Suprapubic skin (tissue), 4 donors: ENCODE measurements around the gene S1PR5. TPM values are rescaled to one million over a fixed set of nuclear protein-coding genes. Genes with fewer than 3 reads are reported as not detected.

ENCODE experiments used
- DNase-seq, 2 donors: peaks; one replicate each; pipeline ENCODE4 v3.0.0-alpha.2; 2019; ENCODE audit warnings: low spot score in 2 of 2
- H3K27ac ChIP-seq: fragments of 200-600 bp; sonication (generic); one replicate; pipeline ENCODE4 v1.5.1; 2019
- H3K27me3 ChIP-seq: fragments of 200-600 bp; sonication (generic); one replicate; pipeline ENCODE4 v1.5.1; 2019
- H3K36me3 ChIP-seq: fragments of 200-600 bp; sonication (generic); one replicate; pipeline ENCODE4 v1.5.1; 2019
- H3K4me1 ChIP-seq: fragments of 200-600 bp; sonication (generic); one replicate; pipeline ENCODE4 v1.5.1; 2019
- H3K4me3 ChIP-seq: fragments of 200-600 bp; sonication (generic); one replicate; pipeline ENCODE4 v1.5.1; 2019; ENCODE audit warnings: mild to moderate bottlenecking
- H3K9me3 ChIP-seq: fragments of 200-600 bp; sonication (generic); one replicate; pipeline ENCODE4 v1.5.1; 2019
- EP300 ChIP-seq: sonication (generic); formaldehyde crosslinking; IDR thresholded peaks from one replicate; pipeline ENCODE4 v1.6.1; 2017; ENCODE audit warnings: antibody characterized with exemption
- POLR2A ChIP-seq, 2 donors: fragments of 450-650 bp; IDR thresholded peaks; one replicate each; pipeline ENCODE4 v1.6.1; 2017; ENCODE audit warnings: antibody characterized with exemption in 2 of 2, mild to moderate bottlenecking in 2 of 2, moderate library complexity in 2 of 2
- POLR2AphosphoS5 ChIP-seq, 3 donors: sonication (generic); formaldehyde crosslinking; IDR thresholded peaks; one replicate each; pipeline ENCODE4 v1.6.1; 2017; ENCODE audit warnings: antibody characterized with exemption in 3 of 3
- whole genome bisulfite sequencing: methylation state at CpG from one replicate; pipeline ENCODE4 v1.1.5; 2018; 5-methylcytosine and 5-hydroxymethylcytosine counted together
- total RNA-seq, 4 donors: library from RNA; depleted of rRNA; stranded (reverse); fragments of >200 nt; gene quantifications; one replicate each; pipeline ENCODE4 v1.1.0, GENCODE V29; 2016
- TF ChIP-seq, protein P1 (sequence below), 2 donors: fragments of 200-600 bp in 1 of 2; fragments of 450-650 bp in 1 of 2; sonication (generic) in 1 of 2; IDR thresholded peaks; one replicate each; pipeline ENCODE4 v1.5.1; 2016 to 2019; ENCODE audit warnings: antibody characterized with exemption in 2 of 2, mild to moderate bottlenecking in 1 of 2, moderate library complexity in 1 of 2

S1PR5 gene
- total RNA-seq, 4 donors from 2014 or later = 19.2 to 63.8 (median 26.8) TPM

DNA sequence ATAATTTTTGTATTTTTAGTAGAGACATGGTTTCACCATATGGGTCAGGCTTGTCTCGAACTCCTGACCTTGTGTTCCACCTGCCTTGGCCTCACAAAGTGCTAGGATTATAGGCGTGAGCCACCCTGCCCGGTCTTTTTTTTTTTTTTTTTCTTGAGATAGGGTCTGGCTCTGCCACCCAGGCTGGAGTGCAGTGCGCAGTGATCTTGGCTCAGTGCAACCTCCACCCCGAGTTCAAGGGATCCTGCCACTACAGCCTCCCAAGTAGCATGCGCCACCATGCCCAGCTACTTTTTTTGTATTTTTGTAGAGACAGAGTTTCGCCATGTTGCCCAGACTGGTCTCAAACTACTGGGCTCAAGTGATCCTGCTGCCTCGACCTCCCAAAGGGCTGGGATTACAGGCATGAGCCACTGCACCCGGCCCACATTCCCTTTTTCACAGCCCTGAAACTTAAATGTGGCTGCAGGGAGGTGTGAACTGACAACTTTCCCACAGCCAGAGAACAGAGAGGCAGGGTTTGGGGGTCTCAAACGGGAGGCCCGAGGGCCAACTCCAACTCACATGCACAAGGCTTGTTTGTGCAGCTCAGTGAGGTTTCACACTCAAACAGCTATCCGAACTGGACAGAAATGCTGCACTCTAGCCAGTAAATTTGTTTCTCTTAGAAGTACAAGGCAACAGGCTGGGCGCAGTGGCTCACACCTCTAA, 4.4 kb upstream of the S1PR5 start:
- DNase-seq = no peak
- Histone ChIP-seq H3K4me1 (peaks cover 47% of the 10 kb centered on the region), H3K27ac (peak overlapping the region; percentile 74), H3K4me3 (no peak overlapping the region), H3K27me3 (peaks cover 38% of the 10 kb centered on the region), H3K9me3 (no peaks in the 10 kb centered on the region), H3K36me3 (no peaks in the 10 kb centered on the region)
- TF ChIP-seq, protein P1, sequence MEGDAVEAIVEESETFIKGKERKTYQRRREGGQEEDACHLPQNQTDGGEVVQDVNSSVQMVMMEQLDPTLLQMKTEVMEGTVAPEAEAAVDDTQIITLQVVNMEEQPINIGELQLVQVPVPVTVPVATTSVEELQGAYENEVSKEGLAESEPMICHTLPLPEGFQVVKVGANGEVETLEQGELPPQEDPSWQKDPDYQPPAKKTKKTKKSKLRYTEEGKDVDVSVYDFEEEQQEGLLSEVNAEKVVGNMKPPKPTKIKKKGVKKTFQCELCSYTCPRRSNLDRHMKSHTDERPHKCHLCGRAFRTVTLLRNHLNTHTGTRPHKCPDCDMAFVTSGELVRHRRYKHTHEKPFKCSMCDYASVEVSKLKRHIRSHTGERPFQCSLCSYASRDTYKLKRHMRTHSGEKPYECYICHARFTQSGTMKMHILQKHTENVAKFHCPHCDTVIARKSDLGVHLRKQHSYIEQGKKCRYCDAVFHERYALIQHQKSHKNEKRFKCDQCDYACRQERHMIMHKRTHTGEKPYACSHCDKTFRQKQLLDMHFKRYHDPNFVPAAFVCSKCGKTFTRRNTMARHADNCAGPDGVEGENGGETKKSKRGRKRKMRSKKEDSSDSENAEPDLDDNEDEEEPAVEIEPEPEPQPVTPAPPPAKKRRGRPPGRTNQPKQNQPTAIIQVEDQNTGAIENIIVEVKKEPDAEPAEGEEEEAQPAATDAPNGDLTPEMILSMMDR (IDR thresholded peaks at IDR 0.05) = no peak
- TF ChIP-seq POLR2A (IDR thresholded peaks at IDR 0.05) (no peak), POLR2AphosphoS5 (IDR thresholded peaks at IDR 0.05) (no peak), EP300 (no peak)
- 52% methylated on average over 13 of the region's 13 CpGs for WGBS

DNA sequence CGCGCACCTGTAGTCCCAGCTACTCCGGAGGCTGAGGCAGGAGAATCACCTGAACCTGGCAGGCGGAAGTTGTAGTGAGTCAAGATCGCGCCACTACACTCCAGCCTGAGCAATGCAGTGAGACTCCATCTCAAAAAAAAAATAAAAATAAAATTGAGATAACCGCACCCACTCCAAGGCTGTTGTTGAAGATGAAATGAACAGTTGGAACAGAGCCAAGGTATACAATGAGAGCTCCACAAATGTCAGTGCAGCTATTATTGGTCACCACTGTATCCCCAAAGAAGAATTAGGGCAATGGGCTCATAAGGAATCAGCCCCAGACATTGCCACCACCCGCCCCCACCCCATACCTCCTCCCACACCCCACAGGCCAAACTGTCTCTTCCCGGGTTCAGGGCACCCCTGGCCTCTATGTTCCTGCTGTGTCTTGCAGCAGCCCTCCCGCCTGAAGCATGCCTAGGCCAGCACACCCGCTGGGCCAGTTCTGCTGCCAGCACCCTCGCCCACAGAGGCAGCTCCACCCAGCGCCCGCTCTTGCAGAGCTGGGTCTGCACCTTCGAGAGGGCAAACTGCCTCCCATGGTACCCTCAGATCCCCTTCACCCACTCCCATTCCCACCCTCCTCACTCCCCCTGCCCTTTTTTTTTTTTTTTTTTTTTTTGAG, 3.5 kb upstream of the S1PR5 start:
- Histone ChIP-seq H3K4me3 (no peak overlapping the region), H3K27me3 (peaks cover 41% of the 10 kb centered on the region), H3K36me3 (no peaks in the 10 kb centered on the region), H3K9me3 (no peaks in the 10 kb centered on the region), H3K4me1 (peaks cover 47% of the 10 kb centered on the region), H3K27ac (peak overlapping the region; percentile 74)
- DNase-seq = no peak
- TF ChIP-seq EP300 = no peak
- peak in 1 of 3 donors; percentile 80 for TF ChIP-seq POLR2AphosphoS5 (IDR thresholded peaks at IDR 0.05)
- no peak for TF ChIP-seq POLR2A (IDR thresholded peaks at IDR 0.05)
- TF ChIP-seq, protein P1 (IDR thresholded peaks at IDR 0.05) = no peak
- 47% methylated on average over 15 of the region's 15 CpGs for WGBS

DNA sequence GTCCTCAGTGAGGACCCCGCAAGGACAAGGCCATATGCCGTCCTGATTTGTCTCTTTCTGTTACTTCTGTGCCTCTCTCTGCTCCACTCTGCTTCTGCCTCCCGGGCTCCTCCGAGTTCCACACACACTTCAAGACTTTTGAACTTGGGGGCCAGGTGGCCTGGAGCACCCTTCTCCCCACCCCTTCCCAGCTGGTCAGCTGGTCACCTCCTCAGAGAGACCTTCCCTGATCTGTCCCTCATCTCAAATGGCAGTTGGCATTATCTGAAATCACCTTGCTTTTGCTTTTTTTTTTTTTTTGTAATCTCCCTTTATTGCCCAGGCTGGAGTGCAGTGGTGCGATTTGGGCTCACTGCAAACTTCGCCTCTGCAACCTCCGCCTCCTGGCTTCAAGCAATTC, 2.2 kb upstream of the S1PR5 start:
- DNase-seq = no peak
- Histone ChIP-seq H3K4me3 (no peak overlapping the region), H3K9me3 (no peaks in the 10 kb centered on the region), H3K27me3 (peaks cover 51% of the 10 kb centered on the region), H3K4me1 (peaks cover 51% of the 10 kb centered on the region), H3K27ac (no peak overlapping the region), H3K36me3 (peaks cover 4% of the 10 kb centered on the region)
- TF ChIP-seq, protein P1 (IDR thresholded peaks at IDR 0.05) = no peak
- TF ChIP-seq POLR2A (IDR thresholded peaks at IDR 0.05) (no peak), EP300 (no peak), POLR2AphosphoS5 (IDR thresholded peaks at IDR 0.05) (no peak)
- 50% methylated on average over 7 of the region's 7 CpGs for WGBS

DNA sequence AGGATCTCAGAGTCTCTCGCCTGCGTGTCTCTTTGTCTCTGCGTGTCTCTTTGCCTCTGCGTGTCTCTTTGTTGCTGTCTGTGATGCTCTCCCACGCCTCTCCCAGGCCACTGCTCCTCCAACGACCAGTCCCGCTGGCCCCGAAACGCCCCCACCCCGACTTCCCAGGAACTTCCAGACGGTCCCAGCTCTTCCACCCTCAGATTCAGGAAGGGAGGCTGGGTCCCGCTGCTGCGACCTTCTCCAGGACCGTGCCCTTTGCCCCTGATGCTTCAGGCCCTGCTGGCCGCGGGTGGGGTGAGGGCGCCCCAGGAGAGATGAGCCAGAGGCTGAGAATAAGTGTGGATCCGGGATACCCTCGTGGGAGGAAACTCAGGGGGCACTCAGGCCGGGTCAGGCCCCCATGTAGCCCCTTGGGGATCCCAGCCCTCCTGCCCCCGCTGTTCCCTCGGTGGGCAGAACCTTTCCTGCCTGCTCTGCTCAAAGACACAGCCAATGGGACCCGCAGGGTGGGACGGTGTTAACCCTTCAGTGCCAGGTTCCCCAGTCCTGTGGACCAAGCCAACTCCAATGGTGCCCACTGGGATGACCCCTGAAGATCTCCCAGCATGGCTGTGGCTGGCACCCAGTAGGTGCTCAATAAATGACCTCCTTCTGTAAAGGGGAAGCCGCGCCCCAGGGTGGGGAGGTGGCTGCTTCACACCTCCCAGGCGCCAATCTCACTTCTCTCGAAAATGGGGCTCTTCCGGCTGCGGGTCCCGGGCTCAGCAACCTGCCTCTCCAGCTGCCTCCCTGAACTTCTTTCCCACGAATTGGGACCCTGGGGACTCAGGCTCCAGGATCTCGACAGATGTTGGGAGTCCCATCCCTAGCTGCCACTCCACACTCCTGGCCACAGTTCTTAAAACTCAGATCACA, 1.5 kb upstream of the S1PR5 start:
- H3K27me3 ChIP-seq = peaks cover 58% of the 10 kb centered on the region
- TF ChIP-seq, protein P1 (IDR thresholded peaks at IDR 0.05) = no peak
- TF ChIP-seq POLR2A (IDR thresholded peaks at IDR 0.05) = no peak
- no peak for TF ChIP-seq POLR2AphosphoS5 (IDR thresholded peaks at IDR 0.05)
- no peak for TF ChIP-seq EP300
- WGBS = 14% methylated on average over 18 of the region's 33 CpGs
- peak overlapping the region; percentile 78 for H3K27ac ChIP-seq
- peaks cover 11% of the 10 kb centered on the region for H3K36me3 ChIP-seq
- no peaks in the 10 kb centered on the region for H3K9me3 ChIP-seq
- H3K4me1 ChIP-seq = peaks cover 57% of the 10 kb centered on the region
- H3K4me3 ChIP-seq = peak overlapping the region; percentile 58
- no peak for DNase-seq
